NCI-H2081 treated with DMSO at 0.1 percent for 48 hours (cell line): ENCODE results near the gene HEYL.
"Not testable (repeated sequence)": the region's sequence is repeated elsewhere in the genome, so short reads cannot be mapped to it uniquely, and the experiment has no call there.

Source experiments
- DNase-seq: peaks from one replicate; lab custom pipeline; 2025; lab: John Stamatoyannopoulos, UW

The HEYL gene

GRCh38 chr1:39603677-39604076, 35.8 kb downstream of the HEYL start:
- not testable (repeated sequence) for DNase-seq

DNA sequence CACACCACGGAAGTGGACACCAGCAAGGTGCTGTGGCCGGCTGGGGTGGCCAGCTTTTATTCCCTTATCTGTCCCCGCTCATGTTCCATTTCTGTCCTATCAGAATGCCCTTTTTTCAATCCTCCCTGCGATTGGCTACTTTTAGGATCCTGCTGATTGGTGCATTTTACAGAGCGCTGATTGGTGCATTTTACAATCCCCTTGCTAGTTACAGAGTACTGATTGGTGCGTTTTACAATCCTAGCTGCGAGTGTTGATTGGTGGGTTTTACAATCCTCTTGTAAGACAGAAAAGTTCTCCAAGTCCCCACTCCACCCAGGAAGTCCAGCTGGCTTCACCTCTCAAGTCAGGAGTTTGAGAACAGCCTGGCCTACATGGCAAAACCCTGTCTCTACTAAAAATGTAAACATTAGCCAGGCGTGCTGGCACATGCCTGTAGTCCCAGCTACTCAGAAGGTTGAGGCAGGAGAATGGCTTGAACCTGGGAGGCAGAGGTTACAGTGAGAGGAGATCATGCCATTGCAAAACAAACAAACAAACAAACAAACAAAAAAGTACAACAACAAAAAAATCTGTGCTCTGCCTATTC, 37.7 kb downstream of the HEYL start:
- not testable (repeated sequence) for DNase-seq

- DNase-seq, result no peak
Observed at GRCh38 chr1:39596163-39596562, 43.3 kb downstream of the HEYL start.

GRCh38 chr1:39593386-39593785, 46.1 kb downstream of the HEYL start:
- DNase-seq, result no peak

DNA sequence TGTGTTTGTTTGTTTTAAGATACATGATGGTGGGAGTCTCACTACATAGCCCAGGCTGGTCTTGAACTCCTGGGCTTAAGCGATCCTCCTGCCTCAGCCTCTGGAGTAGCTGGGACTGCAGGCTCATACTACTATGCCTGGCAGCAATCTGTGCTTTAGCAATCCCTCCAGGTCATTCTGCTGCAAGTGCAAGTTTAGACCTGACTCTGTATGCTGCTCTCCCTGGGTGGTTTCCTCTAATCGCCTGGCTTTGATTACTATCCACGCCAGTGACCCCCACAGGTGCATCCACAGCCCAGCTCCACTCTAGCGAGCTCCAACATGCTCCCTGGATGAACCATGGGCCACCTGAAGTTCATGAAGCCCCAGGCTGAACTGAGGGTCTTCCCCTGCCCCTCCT, 47.4 kb downstream of the HEYL start:
- no peak for DNase-seq

- no peak for DNase-seq
Observed at GRCh38 chr1:39590546-39590945, 48.9 kb downstream of the HEYL start.

DNA sequence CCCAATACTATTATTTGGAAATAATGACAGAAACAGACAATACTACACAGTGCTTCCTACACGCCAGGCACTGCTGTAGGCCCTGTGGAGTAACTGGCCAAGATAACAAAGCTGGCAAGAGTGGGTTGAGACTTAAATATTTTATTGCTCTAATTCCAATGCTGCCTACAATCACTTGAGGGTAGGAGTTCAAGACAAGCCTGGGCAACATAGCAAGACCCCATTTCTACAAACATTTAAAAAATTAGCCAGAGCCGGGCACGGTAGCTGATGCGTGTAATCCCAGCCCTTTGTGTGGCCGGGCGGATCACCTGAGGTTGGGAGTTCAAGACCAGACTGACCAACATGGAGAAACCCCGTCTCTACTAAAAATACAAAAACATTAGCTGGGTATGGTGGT, 53.5 kb downstream of the HEYL start:
- DNase-seq, result no peak

GRCh38 chr1:39576016-39576657, 63.3 kb downstream of the HEYL start:
- no peak for DNase-seq

- DNase-seq, result no peak
Observed at GRCh38 chr1:39575191-39576015, 64.0 kb downstream of the HEYL start.

GRCh38 chr1:39574646-39575045, 64.8 kb downstream of the HEYL start:
- no peak for DNase-seq
